ENCODE data around the gene CACNB1. TPM values are rescaled to one million over a fixed set of nuclear protein-coding genes. Genes with fewer than 3 reads are reported as not detected.

CACNB1 gene
- total and polyA plus RNA-seq, 4 donors, result 15.5 to 57.5 (median 31.2) TPM

DNA sequence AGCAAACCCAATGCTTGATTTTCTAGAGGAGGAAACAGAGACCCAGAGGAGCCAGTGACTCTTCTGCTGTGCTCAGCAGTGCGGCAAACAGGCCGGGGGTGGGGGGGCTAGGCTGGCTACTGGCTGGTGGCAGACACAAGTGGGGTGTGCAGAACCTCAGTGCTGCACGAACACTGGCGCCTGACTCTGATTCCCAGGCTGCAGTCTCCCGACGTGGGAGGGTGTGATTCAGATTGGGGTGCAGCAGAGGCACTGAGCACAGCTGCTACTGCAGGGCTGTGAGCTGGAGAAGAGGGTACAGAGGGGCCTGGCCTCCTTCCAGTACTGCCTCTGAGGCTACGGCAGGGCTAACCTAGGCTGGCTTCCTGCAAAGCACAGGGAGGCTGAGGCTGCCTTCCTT is 10.7 kb upstream of the CACNB1 start:
- WGBS (ENCODE audit: insufficient coverage), result 50% methylated on average over 7 of the region's 7 CpGs
- peaks cover 31% of the 10 kb centered on the region for H3K4me1 ChIP-seq (ENCODE audit: control insufficient read depth, insufficient read depth, low read length)
- peaks cover 35% of the 10 kb centered on the region for H3K36me3 ChIP-seq (ENCODE audit: control insufficient read depth, insufficient read depth, low read length)
- DNase-seq (ENCODE audit: low read depth in 4 of 6, low spot score in 6 of 6), result no peak
- no peak overlapping the region for H3K27ac ChIP-seq (ENCODE audit: low read depth, low read length)
- H3K27me3 ChIP-seq (ENCODE audit: control insufficient read depth, insufficient read depth, low read length), result peaks cover 15% of the 10 kb centered on the region
- H3K4me3 ChIP-seq (ENCODE audit: low read depth, low read length), result no peak overlapping the region
- H3K9me3 ChIP-seq (ENCODE audit: control insufficient read depth, insufficient read depth, low read length), result no peaks in the 10 kb centered on the region

DNA sequence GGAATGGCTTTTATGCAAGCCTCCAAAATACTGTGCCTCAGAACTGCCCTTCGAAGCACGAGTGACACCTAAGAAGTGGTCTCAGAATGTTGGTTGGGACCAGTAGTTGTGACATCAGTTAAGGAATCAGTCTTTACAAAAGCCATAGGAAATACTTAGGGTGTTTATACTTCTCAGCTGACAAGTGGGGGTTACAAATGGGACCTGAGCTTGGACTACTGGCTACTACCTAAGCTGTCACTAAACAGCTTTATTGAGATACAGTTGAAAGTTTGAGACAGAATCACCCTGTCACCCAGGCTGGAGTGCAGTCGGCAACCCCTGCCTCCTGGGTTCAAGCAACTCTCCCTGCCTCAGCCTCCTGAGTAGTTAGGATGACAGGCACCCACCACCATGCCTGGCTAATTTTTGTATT is 7.7 kb upstream of the CACNB1 start:
- H3K4me1 ChIP-seq (ENCODE audit: control insufficient read depth, insufficient read depth, low read length), result peaks cover 28% of the 10 kb centered on the region
- peaks cover 44% of the 10 kb centered on the region for H3K36me3 ChIP-seq (ENCODE audit: control insufficient read depth, insufficient read depth, low read length)
- no peak overlapping the region for H3K27ac ChIP-seq (ENCODE audit: low read depth, low read length)
- 80% methylated on average over 1 of the region's 3 CpGs for WGBS (ENCODE audit: insufficient coverage)
- peaks cover 6% of the 10 kb centered on the region for H3K27me3 ChIP-seq (ENCODE audit: control insufficient read depth, insufficient read depth, low read length)
- H3K9me3 ChIP-seq (ENCODE audit: control insufficient read depth, insufficient read depth, low read length), result no peaks in the 10 kb centered on the region
- no peak overlapping the region for H3K4me3 ChIP-seq (ENCODE audit: low read depth, low read length)
- no peak for DNase-seq (ENCODE audit: low read depth in 4 of 6, low spot score in 6 of 6)

DNA sequence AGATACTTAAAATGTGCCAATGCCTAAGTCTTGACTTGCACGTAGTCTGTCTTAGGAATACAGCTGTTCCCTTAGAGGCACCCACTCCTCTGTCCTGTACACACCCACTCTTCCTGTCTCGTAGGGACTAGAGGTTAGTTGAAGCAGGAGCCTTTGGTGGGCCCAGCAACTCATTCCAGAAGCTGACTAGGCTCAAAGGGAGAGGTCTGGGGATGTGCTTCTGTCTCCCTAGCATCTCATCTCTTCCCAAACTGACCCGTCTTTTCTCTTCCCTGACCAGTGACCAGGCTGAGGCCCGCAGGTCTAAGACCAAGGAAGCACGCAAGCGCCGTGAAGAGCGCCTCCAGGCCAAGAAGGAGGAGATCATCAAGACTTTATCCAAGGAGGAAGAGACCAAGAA is 6.8 kb upstream of the CACNB1 start:
- Histone ChIP-seq H3K9me3 (ENCODE audit: control insufficient read depth, insufficient read depth, low read length) (no peaks in the 10 kb centered on the region), H3K27ac (ENCODE audit: low read depth, low read length) (no peak overlapping the region), H3K4me1 (ENCODE audit: control insufficient read depth, insufficient read depth, low read length) (peaks cover 23% of the 10 kb centered on the region), H3K27me3 (ENCODE audit: control insufficient read depth, insufficient read depth, low read length) (no peaks in the 10 kb centered on the region), H3K36me3 (ENCODE audit: control insufficient read depth, insufficient read depth, low read length) (peaks cover 44% of the 10 kb centered on the region), H3K4me3 (ENCODE audit: low read depth, low read length) (no peak overlapping the region)
- 80% methylated on average over 1 of the region's 8 CpGs for WGBS (ENCODE audit: insufficient coverage)
- DNase-seq (ENCODE audit: low read depth in 4 of 6, low spot score in 6 of 6), result no peak

DNA sequence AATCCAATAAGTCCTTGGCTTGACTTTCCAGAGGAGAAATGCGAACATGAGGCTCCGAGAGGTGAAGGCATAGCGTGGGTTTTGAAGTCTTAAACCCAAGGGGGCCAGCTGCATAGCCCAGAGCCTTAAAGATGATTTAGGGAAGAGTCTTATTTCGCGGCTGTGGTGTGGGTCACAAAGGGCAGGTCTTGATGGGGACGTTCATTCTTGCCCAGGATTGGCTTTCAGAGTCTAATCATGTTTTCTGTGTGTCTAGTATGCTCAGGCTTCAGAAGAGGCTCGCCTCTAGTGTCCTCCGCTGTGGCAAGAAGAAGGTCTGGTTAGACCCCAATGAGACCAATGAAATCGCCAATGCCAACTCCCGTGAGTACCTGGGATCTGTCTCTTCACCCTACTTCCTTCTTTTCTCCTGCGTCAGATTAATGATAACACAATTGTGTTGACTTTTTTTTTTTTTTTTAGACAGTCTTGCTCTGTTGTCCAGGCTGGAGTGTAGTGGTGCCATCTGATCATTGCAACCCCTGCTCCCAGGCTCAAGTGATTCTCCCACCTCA is 3.6 kb upstream of the CACNB1 start:
- 60% methylated on average over 9 of the region's 11 CpGs for WGBS (ENCODE audit: insufficient coverage)
- DNase-seq (ENCODE audit: low read depth in 4 of 6, low spot score in 6 of 6), result no peak

DNA sequence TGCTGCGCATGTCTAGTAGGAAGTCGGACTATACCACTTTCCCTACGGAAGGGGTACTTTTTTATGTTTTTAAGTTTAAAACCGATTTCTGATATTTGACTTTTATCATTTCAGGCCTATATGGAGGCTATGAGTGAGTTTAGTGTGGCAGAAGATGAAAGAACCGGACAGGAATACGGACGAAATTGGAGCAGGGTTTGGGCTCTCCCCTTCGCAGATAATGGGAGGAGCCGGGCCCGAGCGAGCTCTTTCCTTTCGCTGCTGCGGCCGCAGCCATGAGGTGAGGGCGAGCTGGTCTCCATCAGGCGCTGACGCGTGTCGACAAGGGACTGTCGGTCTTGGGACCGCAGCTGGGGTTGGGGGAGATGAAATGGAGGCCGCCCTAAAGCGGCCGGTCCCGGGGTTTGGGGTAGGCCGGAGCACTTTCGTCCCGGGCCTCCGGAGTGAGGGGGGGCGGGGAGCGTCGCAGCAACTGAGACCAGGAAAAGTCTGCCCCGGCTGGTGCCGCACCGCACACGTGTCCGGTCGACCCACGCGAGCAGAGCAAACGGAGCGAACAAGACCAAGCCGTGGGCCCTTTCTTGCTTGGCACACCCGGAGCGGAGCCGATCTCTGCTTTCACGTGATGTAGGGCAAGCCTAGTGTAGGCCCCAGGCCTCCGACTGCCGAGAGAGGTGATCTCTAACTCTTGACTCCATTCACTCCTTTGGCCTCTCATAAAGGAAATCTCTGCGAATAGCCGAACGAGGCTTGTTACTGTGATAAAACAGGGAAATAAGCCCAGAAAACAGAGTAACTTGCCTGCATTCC is 2.8 kb upstream of the CACNB1 start, which contains the start of gene RPL19:
RPL19 (plus strand) TSS at position 214 of the 810 bp plus-strand sequence; CDS start at position 276, 62 bp downstream.
- Histone ChIP-seq H3K4me1 (ENCODE audit: control insufficient read depth, insufficient read depth, low read length) (peaks cover 43% of the 10 kb centered on the region), H3K27ac (ENCODE audit: low read depth, low read length) (peak within 1 kb of the TSS; percentile 93), H3K9me3 (ENCODE audit: control insufficient read depth, insufficient read depth, low read length) (no peaks in the 10 kb centered on the region), H3K4me3 (ENCODE audit: low read depth, low read length) (peak within 1 kb of the TSS; percentile 96), H3K36me3 (ENCODE audit: control insufficient read depth, insufficient read depth, low read length) (peaks cover 40% of the 10 kb centered on the region), H3K27me3 (ENCODE audit: control insufficient read depth, insufficient read depth, low read length) (no peaks in the 10 kb centered on the region)
- under 1% methylated on average over 45 of the region's 52 CpGs for WGBS (ENCODE audit: insufficient coverage)
- DNase-seq (ENCODE audit: low read depth in 4 of 6, low spot score in 6 of 6), result peak in 2 of 6 donors; percentile 92 to 97

More for the DNA sequence above, 3.6 kb upstream of the CACNB1 start:
- H3K9me3 ChIP-seq (ENCODE audit: control insufficient read depth, insufficient read depth, low read length), result no peaks in the 10 kb centered on the region
- H3K36me3 ChIP-seq (ENCODE audit: control insufficient read depth, insufficient read depth, low read length), result peaks cover 44% of the 10 kb centered on the region
- H3K27ac ChIP-seq (ENCODE audit: low read depth, low read length), result no peak overlapping the region
- H3K4me1 ChIP-seq (ENCODE audit: control insufficient read depth, insufficient read depth, low read length), result peaks cover 35% of the 10 kb centered on the region
- H3K4me3 ChIP-seq (ENCODE audit: low read depth, low read length), result peak overlapping the region; percentile 96
- no peaks in the 10 kb centered on the region for H3K27me3 ChIP-seq (ENCODE audit: control insufficient read depth, insufficient read depth, low read length)

DNA sequence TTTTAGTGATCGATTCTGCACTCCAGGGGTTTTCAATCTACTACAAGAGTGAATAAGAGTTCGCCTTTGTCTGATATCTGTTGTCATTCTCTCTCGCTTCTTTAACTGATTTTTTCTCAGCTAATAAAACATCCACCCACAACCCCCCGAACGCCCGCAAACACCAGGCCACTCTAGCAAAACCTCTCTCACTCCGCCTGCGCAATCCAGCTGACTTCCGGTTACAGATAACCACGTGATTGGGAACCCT is 2.3 kb upstream of the CACNB1 start:
- Histone ChIP-seq H3K9me3 (ENCODE audit: control insufficient read depth, insufficient read depth, low read length) (no peaks in the 10 kb centered on the region), H3K4me3 (ENCODE audit: low read depth, low read length) (peak overlapping the region; percentile 96), H3K4me1 (ENCODE audit: control insufficient read depth, insufficient read depth, low read length) (peaks cover 48% of the 10 kb centered on the region), H3K27ac (ENCODE audit: low read depth, low read length) (peak overlapping the region; percentile 93), H3K27me3 (ENCODE audit: control insufficient read depth, insufficient read depth, low read length) (no peaks in the 10 kb centered on the region), H3K36me3 (ENCODE audit: control insufficient read depth, insufficient read depth, low read length) (peaks cover 38% of the 10 kb centered on the region)
- peak in 4 of 6 donors; percentile 79 to 99 (median 92) for DNase-seq (ENCODE audit: low read depth in 4 of 6, low spot score in 6 of 6)
- 0% methylated on average over 6 of the region's 10 CpGs for WGBS (ENCODE audit: insufficient coverage)

DNA sequence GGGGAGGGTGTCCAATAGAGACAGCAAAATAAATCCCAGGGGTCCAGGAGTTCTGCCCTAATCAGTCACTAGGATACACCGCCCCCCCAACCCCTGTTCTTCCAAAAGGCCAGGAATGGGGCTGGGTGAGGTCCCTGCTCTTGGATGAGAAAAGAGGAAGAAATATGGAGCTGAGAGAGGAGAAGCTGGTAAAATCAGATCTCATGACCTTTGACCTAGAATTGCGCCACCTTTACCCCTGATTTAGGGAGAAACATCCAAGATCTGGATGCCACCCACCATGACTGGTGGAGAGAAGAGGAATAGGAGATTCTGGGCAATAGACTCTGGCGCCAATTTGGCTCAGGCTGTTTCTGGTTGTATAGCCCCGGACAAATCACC is 707 bp upstream of the CACNB1 start:
- H3K36me3 ChIP-seq (ENCODE audit: control insufficient read depth, insufficient read depth, low read length), result peaks cover 35% of the 10 kb centered on the region
- H3K27me3 ChIP-seq (ENCODE audit: control insufficient read depth, insufficient read depth, low read length), result no peaks in the 10 kb centered on the region
- no CpG with 5 or more reads among the region's 4 CpGs for WGBS (ENCODE audit: insufficient coverage)
- no peak for DNase-seq (ENCODE audit: low read depth in 4 of 6, low spot score in 6 of 6)
- peaks cover 64% of the 10 kb centered on the region for H3K4me1 ChIP-seq (ENCODE audit: control insufficient read depth, insufficient read depth, low read length)
- peak overlapping the region; percentile 80 for H3K27ac ChIP-seq (ENCODE audit: low read depth, low read length)
- H3K4me3 ChIP-seq (ENCODE audit: low read depth, low read length), result peak overlapping the region; percentile 73
- H3K9me3 ChIP-seq (ENCODE audit: control insufficient read depth, insufficient read depth, low read length), result no peaks in the 10 kb centered on the region

- H3K27ac ChIP-seq (ENCODE audit: low read depth, low read length), result peak overlapping the region; percentile 80
- no peaks in the 10 kb centered on the region for H3K27me3 ChIP-seq (ENCODE audit: control insufficient read depth, insufficient read depth, low read length)
- H3K36me3 ChIP-seq (ENCODE audit: control insufficient read depth, insufficient read depth, low read length), result peaks cover 35% of the 10 kb centered on the region
- H3K9me3 ChIP-seq (ENCODE audit: control insufficient read depth, insufficient read depth, low read length), result no peaks in the 10 kb centered on the region
- peak in 2 of 6 donors; percentile 68 to 76 for DNase-seq (ENCODE audit: low read depth in 4 of 6, low spot score in 6 of 6)
- peaks cover 67% of the 10 kb centered on the region for H3K4me1 ChIP-seq (ENCODE audit: control insufficient read depth, insufficient read depth, low read length)
- WGBS (ENCODE audit: insufficient coverage), result 0% methylated on average over 23 of the region's 30 CpGs
- peak overlapping the region; percentile 73 for H3K4me3 ChIP-seq (ENCODE audit: low read depth, low read length)
Measured at GRCh38 chr17:39196808-39197291, 619 bp downstream of the CACNB1 start.

GRCh38 chr17:39196241-39196807 is 1.1 kb downstream of the CACNB1 start:
- DNase-seq (ENCODE audit: low read depth in 4 of 6, low spot score in 6 of 6), result no peak
- peaks cover 35% of the 10 kb centered on the region for H3K36me3 ChIP-seq (ENCODE audit: control insufficient read depth, insufficient read depth, low read length)
- H3K27ac ChIP-seq (ENCODE audit: low read depth, low read length), result peak overlapping the region; percentile 72
- peak overlapping the region; percentile 73 for H3K4me3 ChIP-seq (ENCODE audit: low read depth, low read length)
- no peaks in the 10 kb centered on the region for H3K27me3 ChIP-seq (ENCODE audit: control insufficient read depth, insufficient read depth, low read length)
- no peaks in the 10 kb centered on the region for H3K9me3 ChIP-seq (ENCODE audit: control insufficient read depth, insufficient read depth, low read length)
- WGBS (ENCODE audit: insufficient coverage), result no CpG with 5 or more reads among the region's 8 CpGs
- peaks cover 61% of the 10 kb centered on the region for H3K4me1 ChIP-seq (ENCODE audit: control insufficient read depth, insufficient read depth, low read length)

All from spinal cord (tissue), 10 donors.